ENCODE results near the gene DNAH2.

DNAH2 gene

GRCh38 chr17:7685533-7686221, 31.9 kb upstream of the DNAH2 start (continued):
- no peak for TF ChIP-seq ZNF266 (tag by site-specific recombination; IDR thresholded peaks at IDR 0.05; ENCODE audit: low read depth)
- TF ChIP-seq ZNF324 (tag by site-specific recombination; IDR thresholded peaks at IDR 0.05): peak; percentile 58
- TF ChIP-seq ZSCAN18 (tag by site-specific recombination; IDR thresholded peaks at IDR 0.05): no peak
- no peak for TF ChIP-seq ZNF362 (tag by site-specific recombination; IDR thresholded peaks at IDR 0.05)
- TF ChIP-seq ZNF239 (tag by site-specific recombination; IDR thresholded peaks at IDR 0.05): peak; percentile 59; the same call in 1 of the 2 replicates
- TF ChIP-seq BCL11A (tag by site-specific recombination; IDR thresholded peaks at IDR 0.05; ENCODE audit: low read depth): no peak
- TF ChIP-seq ZNF561 (tag by site-specific recombination; IDR thresholded peaks at IDR 0.05; ENCODE audit: borderline replicate concordance): peak; percentile 72
- no peak for TF ChIP-seq ZNF423 (tag by site-specific recombination; IDR thresholded peaks at IDR 0.05)
- peak; percentile 41; the same call in 1 of the 2 replicates for TF ChIP-seq BCL11B (tag by site-specific recombination; IDR thresholded peaks at IDR 0.05; ENCODE audit: low read depth)
- TF ChIP-seq ZNF335 (tag by site-specific recombination; conservative IDR thresholded peaks at IDR 0.05): 0 out of 2 replicates have a peak, but pooled peaks have one; percentile 28
- no peak for TF ChIP-seq ZNF157 (tag by site-specific recombination; IDR thresholded peaks at IDR 0.05)
- TF ChIP-seq YY1 (tag by site-specific recombination; IDR thresholded peaks at IDR 0.05): peak; percentile 22; the same call in 1 of the 2 replicates
- peak; percentile 16; the same call in 1 of the 2 replicates for TF ChIP-seq ZNF623 (tag by site-specific recombination; IDR thresholded peaks at IDR 0.05)
- no peak for TF ChIP-seq HOXD13 (CRISPR knock-in tag; IDR thresholded peaks at IDR 0.05; ENCODE audit: borderline replicate concordance)
- TF ChIP-seq ZNF629 (tag by site-specific recombination; IDR thresholded peaks at IDR 0.05): peak; percentile 84
- TF ChIP-seq SCRT2 (tag by site-specific recombination; IDR thresholded peaks at IDR 0.05): no peak
- TF ChIP-seq INSM2 (tag by site-specific recombination; IDR thresholded peaks at IDR 0.05): no peak
- 0 out of 2 replicates have a peak, but pooled peaks have one; percentile 13 for TF ChIP-seq ZNF280D (tag by site-specific recombination; IDR thresholded peaks at IDR 0.05)
- peak; percentile 72 for TF ChIP-seq SP7 (tag by site-specific recombination; IDR thresholded peaks at IDR 0.05)
- TF ChIP-seq ZSCAN30 (tag by site-specific recombination; IDR thresholded peaks at IDR 0.05): peak; percentile 68; the same call in 1 of the 2 replicates
- TF ChIP-seq SP2 (tag by site-specific recombination; IDR thresholded peaks at IDR 0.05): peak; percentile 88
- TF ChIP-seq ZNF548 (tag by site-specific recombination; IDR thresholded peaks at IDR 0.05): no peak
- TF ChIP-seq ZNF510 (tag by site-specific recombination; IDR thresholded peaks at IDR 0.05; ENCODE audit: insufficient replicate concordance): no peak
- peak; percentile 87 for TF ChIP-seq SP3 (tag by site-specific recombination; IDR thresholded peaks at IDR 0.05)
- TF ChIP-seq ZFP69B (tag by site-specific recombination; IDR thresholded peaks at IDR 0.05): peak; percentile 41; the same call in 1 of the 2 replicates
- TF ChIP-seq ZBTB26 (tag by site-specific recombination; optimal IDR thresholded peaks at IDR 0.05): peak; percentile 20
- TF ChIP-seq ZNF791 (tag by site-specific recombination; IDR thresholded peaks at IDR 0.05): no peak
- peak; percentile 39; the same call in 1 of the 2 replicates for TF ChIP-seq KLF1 (tag by site-specific recombination; IDR thresholded peaks at IDR 0.05)
- peak; percentile 69; the same call in 1 of the 2 replicates for TF ChIP-seq ZBTB21 (tag by site-specific recombination; IDR thresholded peaks at IDR 0.05)

All from HEK293 (cell line).